ENCODE measurements around the gene GOLPH3L. TPM values are rescaled to one million over a fixed set of nuclear protein-coding genes. Genes with fewer than 3 reads are reported as not detected.

The GOLPH3L gene
- total and polyA plus RNA-seq, 2 donors (not counting 1 experiment from before 2014, with no cell fraction given), result 7.4 to 25.3 TPM

DNA sequence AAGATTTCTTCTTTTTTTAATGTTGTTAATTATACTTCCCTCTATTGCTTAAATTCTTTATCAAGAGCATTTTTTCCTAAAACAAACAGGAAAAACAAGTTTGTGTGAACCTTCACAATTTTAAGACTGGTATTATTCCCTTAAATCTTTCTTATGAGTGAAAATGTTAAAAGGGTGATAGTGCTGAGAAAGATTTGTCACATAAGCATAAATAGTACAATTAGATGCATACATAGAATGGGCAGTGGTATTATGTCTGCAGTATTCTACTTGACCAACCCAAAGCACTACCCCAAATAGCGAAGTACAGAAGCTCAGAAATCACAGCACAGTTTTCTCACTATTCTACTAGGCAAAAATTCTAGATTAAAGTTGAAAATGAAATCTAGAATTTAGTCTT is 18.0 kb downstream of the GOLPH3L start:
- Mint-ChIP-seq H3K4me3 (no peak overlapping the region), H3K9me3 (ENCODE audit: insufficient read depth) (no peaks in the 10 kb centered on the region), H3K27ac (no peak overlapping the region), H3K4me1 (peaks cover 9% of the 10 kb centered on the region), H3K27me3 (no peaks in the 10 kb centered on the region)
- Histone ChIP-seq H3K9ac (ENCODE audit: low read length) (no peak overlapping the region), H3K27ac (ENCODE audit: low read length in 2 of 2) (no peak overlapping the region), H4K20me1 (ENCODE audit: control insufficient read depth, insufficient read depth, low read length, poor library complexity, severe bottlenecking) (no peaks in the 10 kb centered on the region), H3K4me3 (ENCODE audit: control extremely low read depth in 1 of 5, extremely low read depth in 1 of 5, insufficient read depth in 1 of 5, low read depth in 2 of 5, low read length in 4 of 5) (no peak overlapping the region), H3K4me1 (ENCODE audit: control insufficient read depth in 2 of 2, insufficient read depth in 2 of 2, low read length in 2 of 2) (peaks cover 5% of the 10 kb centered on the region in 2 donors), H3K4me2 (replicated peaks; ENCODE audit: low read depth, low read length, poor library complexity, severe bottlenecking) (no peak overlapping the region), H2AFZ (ENCODE audit: insufficient read depth, low read depth, low read length, poor library complexity, severe bottlenecking) (no peak overlapping the region), H3K36me3 (replicated peaks in 1 of 2; ENCODE audit: control extremely low read depth in 1 of 2, control insufficient read depth in 1 of 2, extremely low read depth in 1 of 2, insufficient read depth in 2 of 2, low read length in 1 of 2) (peaks cover 0 to 4% of the 10 kb centered on the region in 2 experiments), H3K9me3 (ENCODE audit: control extremely low read depth in 1 of 3, control insufficient read depth in 2 of 3, insufficient read depth in 1 of 3, low read length in 2 of 3) (no peaks in the 10 kb centered on the region), H3K79me2 (ENCODE audit: control insufficient read depth, insufficient read depth, low read length) (peaks cover 43% of the 10 kb centered on the region), H3K27me3 (replicated peaks in 1 of 4; ENCODE audit: control extremely low read depth in 1 of 4, control insufficient read depth in 3 of 4, insufficient read depth in 4 of 4, low read length in 3 of 4) (no peaks in the 10 kb centered on the region)
- WGBS (ENCODE audit: insufficient coverage), result no CpG with 5 or more reads among the region's 1 CpG
- CTCF ChIA-PET, result no interaction called here
- ATAC-seq (ENCODE audit: low read depth), result no peak
- DNase-seq, result no peak
- no peak for TF ChIP-seq EZH2 (IDR thresholded peaks at IDR 0.05; ENCODE audit: borderline replicate concordance, insufficient read depth, low read depth, low read length, poor library complexity, severe bottlenecking)
- TF ChIP-seq, protein P1, sequence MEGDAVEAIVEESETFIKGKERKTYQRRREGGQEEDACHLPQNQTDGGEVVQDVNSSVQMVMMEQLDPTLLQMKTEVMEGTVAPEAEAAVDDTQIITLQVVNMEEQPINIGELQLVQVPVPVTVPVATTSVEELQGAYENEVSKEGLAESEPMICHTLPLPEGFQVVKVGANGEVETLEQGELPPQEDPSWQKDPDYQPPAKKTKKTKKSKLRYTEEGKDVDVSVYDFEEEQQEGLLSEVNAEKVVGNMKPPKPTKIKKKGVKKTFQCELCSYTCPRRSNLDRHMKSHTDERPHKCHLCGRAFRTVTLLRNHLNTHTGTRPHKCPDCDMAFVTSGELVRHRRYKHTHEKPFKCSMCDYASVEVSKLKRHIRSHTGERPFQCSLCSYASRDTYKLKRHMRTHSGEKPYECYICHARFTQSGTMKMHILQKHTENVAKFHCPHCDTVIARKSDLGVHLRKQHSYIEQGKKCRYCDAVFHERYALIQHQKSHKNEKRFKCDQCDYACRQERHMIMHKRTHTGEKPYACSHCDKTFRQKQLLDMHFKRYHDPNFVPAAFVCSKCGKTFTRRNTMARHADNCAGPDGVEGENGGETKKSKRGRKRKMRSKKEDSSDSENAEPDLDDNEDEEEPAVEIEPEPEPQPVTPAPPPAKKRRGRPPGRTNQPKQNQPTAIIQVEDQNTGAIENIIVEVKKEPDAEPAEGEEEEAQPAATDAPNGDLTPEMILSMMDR (IDR thresholded peaks at IDR 0.05), result no peak
- intact Hi-C loops (cut with micrococcal nuclease), result no loop called here
- POLR2A ChIA-PET, result no interaction called here

DNA sequence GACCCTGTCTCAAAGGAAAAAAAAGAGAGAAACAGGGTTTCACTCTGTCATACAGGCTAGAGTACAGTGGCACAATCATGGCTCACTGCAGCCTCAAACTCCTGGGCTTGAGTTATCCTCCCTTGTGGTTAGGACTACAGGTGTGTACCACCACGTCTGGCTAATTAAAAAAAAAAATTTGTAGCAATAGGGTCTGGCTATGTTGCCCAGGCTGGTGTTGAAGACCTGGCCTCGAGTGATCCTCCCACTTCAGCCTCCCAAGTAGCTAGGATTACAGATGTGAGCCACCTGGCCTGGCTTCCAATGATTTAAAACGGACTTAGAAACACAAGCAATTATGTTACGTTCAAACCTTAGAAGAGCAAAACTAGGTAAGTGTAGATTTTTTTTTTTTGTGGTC is 22.1 kb downstream of the GOLPH3L start:
- Histone ChIP-seq H3K79me2 (ENCODE audit: control insufficient read depth, insufficient read depth, low read length) (peaks cover 30% of the 10 kb centered on the region), H3K4me3 (ENCODE audit: control extremely low read depth in 1 of 5, extremely low read depth in 1 of 5, insufficient read depth in 1 of 5, low read depth in 2 of 5, low read length in 4 of 5) (no peak overlapping the region), H3K27ac (ENCODE audit: low read length in 2 of 2) (no peak overlapping the region), H3K9me3 (ENCODE audit: control extremely low read depth in 1 of 3, control insufficient read depth in 2 of 3, insufficient read depth in 1 of 3, low read length in 2 of 3) (no peaks in the 10 kb centered on the region), H2AFZ (ENCODE audit: insufficient read depth, low read depth, low read length, poor library complexity, severe bottlenecking) (no peak overlapping the region), H3K27me3 (replicated peaks in 1 of 4; ENCODE audit: control extremely low read depth in 1 of 4, control insufficient read depth in 3 of 4, insufficient read depth in 4 of 4, low read length in 3 of 4) (no peaks in the 10 kb centered on the region), H3K4me1 (ENCODE audit: control insufficient read depth in 2 of 2, insufficient read depth in 2 of 2, low read length in 2 of 2) (no peaks in the 10 kb centered on the region), H3K9ac (ENCODE audit: low read length) (no peak overlapping the region), H3K4me2 (replicated peaks; ENCODE audit: low read depth, low read length, poor library complexity, severe bottlenecking) (no peak overlapping the region), H4K20me1 (ENCODE audit: control insufficient read depth, insufficient read depth, low read length, poor library complexity, severe bottlenecking) (no peaks in the 10 kb centered on the region), H3K36me3 (replicated peaks in 1 of 2; ENCODE audit: control extremely low read depth in 1 of 2, control insufficient read depth in 1 of 2, extremely low read depth in 1 of 2, insufficient read depth in 2 of 2, low read length in 1 of 2) (peaks cover 0 to 3% of the 10 kb centered on the region in 2 experiments)
- CTCF ChIA-PET, result interaction anchor here (1.3 kb wide), 2 partner anchors 21 to 326 kb away, joined by 3 to 5 read pairs; no protein-coding TSS in a partner anchor
- Mint-ChIP-seq H3K4me3 (no peak overlapping the region), H3K4me1 (no peaks in the 10 kb centered on the region), H3K9me3 (ENCODE audit: insufficient read depth) (no peaks in the 10 kb centered on the region), H3K27ac (no peak overlapping the region), H3K27me3 (no peaks in the 10 kb centered on the region)
- DNase-seq, result no peak
- POLR2A ChIA-PET, result no interaction called here
- TF ChIP-seq, protein P1 (IDR thresholded peaks at IDR 0.05), result no peak
- TF ChIP-seq EZH2 (IDR thresholded peaks at IDR 0.05; ENCODE audit: borderline replicate concordance, insufficient read depth, low read depth, low read length, poor library complexity, severe bottlenecking), result no peak
- ATAC-seq (ENCODE audit: low read depth), result no peak
- intact Hi-C loops (cut with micrococcal nuclease), result no loop called here
- WGBS (ENCODE audit: insufficient coverage), result 100% methylated on average over 1 of the region's 4 CpGs
